ENCODE data around the gene OTUB2. TPM values are rescaled to one million over a fixed set of nuclear protein-coding genes. Genes with fewer than 3 reads are reported as not detected.

Gene OTUB2
- total RNA-seq, 3 donors from 2014 or later: 1.3 to 3.5 (median 1.4) TPM

DNA sequence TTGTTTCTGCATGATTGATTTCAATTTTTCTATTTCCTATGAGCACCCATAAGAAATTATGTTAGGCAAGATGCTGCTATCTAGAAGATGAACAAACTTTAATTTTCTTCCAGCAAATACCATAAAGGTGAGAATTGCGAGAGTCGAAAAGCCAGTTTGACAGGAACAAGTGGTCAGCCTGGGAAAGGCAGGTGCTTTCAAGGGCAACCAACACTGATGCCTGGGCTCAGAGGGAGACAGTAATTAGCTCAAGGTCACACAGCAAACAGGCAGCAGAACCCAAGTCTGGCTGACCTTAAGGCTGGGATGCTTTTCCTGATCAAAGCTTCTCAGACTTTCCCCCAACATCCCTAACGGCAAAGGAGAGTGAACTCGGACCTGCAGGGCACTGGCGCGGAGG lies 6.8 kb upstream of the OTUB2 start:
- DNase-seq (no peak), ATAC-seq (no peak)
- H3K36me3 ChIP-seq (ENCODE audit: low read depth): no peaks in the 10 kb centered on the region
- no peak overlapping the region for H3K4me3 ChIP-seq
- TF ChIP-seq, protein P1, sequence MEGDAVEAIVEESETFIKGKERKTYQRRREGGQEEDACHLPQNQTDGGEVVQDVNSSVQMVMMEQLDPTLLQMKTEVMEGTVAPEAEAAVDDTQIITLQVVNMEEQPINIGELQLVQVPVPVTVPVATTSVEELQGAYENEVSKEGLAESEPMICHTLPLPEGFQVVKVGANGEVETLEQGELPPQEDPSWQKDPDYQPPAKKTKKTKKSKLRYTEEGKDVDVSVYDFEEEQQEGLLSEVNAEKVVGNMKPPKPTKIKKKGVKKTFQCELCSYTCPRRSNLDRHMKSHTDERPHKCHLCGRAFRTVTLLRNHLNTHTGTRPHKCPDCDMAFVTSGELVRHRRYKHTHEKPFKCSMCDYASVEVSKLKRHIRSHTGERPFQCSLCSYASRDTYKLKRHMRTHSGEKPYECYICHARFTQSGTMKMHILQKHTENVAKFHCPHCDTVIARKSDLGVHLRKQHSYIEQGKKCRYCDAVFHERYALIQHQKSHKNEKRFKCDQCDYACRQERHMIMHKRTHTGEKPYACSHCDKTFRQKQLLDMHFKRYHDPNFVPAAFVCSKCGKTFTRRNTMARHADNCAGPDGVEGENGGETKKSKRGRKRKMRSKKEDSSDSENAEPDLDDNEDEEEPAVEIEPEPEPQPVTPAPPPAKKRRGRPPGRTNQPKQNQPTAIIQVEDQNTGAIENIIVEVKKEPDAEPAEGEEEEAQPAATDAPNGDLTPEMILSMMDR (IDR thresholded peaks at IDR 0.05): no peak
- intact Hi-C loops (cut with DNase I, micrococcal nuclease): no loop called here
- no peaks in the 10 kb centered on the region for H3K4me1 ChIP-seq (ENCODE audit: low read depth)
- H3K9me3 ChIP-seq: no peaks in the 10 kb centered on the region

DNA sequence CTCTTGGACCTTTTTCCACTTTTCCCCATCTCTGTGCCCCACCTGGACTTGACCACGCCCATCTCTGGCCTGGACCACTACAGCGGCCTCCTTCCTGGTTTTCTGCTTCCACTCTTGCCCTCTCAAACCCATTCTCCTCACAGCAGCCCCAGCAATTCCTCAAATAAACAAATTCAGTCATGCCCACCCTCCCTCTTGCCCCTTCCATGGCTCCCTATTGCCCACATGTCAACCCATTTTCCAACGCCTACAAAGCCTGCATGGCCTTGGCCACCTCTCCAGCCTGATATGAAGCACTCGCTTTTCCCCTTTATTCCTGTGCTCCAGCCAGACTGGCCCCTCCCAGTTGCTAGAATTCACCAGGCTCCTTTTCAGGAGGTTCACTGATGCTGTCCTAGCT lies 5.9 kb upstream of the OTUB2 start:
- DNase-seq (no peak), ATAC-seq (no peak)
- intact Hi-C loops (cut with DNase I, micrococcal nuclease): no loop called here
- TF ChIP-seq, protein P1 (IDR thresholded peaks at IDR 0.05): no peak
- Histone ChIP-seq H3K4me3 (no peak overlapping the region), H3K9me3 (no peaks in the 10 kb centered on the region), H3K36me3 (ENCODE audit: low read depth) (no peaks in the 10 kb centered on the region), H3K4me1 (ENCODE audit: low read depth) (no peaks in the 10 kb centered on the region)

DNA sequence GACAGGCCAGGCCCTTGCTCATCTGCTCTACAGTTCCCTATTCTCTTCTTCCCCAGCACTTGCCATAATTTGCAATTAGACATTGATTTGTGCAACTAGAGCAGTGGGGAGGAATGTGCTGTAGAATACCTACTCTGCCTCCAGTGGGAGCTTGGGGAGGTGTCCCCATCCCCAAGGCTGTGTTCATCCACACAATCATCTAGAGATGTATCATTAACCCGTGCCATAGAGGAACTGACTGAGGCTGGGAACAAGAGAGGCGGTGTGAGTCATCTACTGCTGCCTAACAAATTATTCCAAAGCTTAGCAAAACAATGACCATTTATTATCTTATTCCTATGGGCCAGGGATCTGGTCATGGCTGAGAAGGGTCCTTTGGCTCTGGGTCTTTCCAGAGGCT lies 5.1 kb upstream of the OTUB2 start:
- intact Hi-C loops (cut with DNase I, micrococcal nuclease): no loop called here
- H3K4me3 ChIP-seq: no peak overlapping the region
- no peak for ATAC-seq

DNA sequence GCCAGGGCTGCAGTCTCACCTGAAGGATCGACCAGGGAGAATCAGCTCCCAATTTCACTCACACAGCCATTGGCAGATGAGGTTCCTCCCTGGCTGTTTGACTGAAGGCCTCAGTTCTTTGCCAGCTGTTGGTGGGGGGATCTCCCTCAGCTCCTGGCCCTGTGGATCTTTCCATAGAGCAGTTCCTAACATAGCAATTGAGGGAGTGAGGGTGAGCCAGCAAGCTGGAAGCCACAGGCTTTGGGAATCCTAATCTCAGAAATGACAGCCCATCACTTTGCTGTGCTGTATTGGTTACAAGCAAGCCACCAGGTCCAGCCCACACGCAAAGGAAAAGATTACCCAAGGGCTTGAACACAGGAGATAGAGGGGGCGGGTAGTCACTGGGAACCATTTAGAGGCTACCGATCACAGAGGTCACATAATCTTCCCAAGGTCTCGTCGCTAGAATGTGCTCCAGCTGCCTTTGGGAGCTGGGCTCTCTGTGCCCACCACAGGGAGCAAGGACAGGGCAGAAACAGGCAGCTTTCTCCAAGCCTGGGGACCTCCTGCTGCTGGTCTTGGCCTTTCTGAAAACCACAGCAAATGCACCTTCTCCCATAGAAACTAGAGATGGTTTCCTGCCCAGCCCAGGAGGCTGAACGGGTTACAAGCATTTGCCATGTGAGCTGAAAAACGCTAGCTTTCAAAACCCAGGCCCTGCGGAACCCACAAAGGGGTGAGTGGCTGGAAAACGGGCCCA lies 4.6 kb upstream of the OTUB2 start:
- TF ChIP-seq, protein P1 (IDR thresholded peaks at IDR 0.05): no peak
- ATAC-seq: no peak
- intact Hi-C loops (cut with DNase I, micrococcal nuclease): no loop called here

More for the DNA sequence above, 5.1 kb upstream of the OTUB2 start:
- H3K9me3 ChIP-seq: no peaks in the 10 kb centered on the region
- no peaks in the 10 kb centered on the region for H3K4me1 ChIP-seq (ENCODE audit: low read depth)
- TF ChIP-seq, protein P1 (IDR thresholded peaks at IDR 0.05): no peak
- DNase-seq: no peak
- H3K36me3 ChIP-seq (ENCODE audit: low read depth): no peaks in the 10 kb centered on the region

DNA sequence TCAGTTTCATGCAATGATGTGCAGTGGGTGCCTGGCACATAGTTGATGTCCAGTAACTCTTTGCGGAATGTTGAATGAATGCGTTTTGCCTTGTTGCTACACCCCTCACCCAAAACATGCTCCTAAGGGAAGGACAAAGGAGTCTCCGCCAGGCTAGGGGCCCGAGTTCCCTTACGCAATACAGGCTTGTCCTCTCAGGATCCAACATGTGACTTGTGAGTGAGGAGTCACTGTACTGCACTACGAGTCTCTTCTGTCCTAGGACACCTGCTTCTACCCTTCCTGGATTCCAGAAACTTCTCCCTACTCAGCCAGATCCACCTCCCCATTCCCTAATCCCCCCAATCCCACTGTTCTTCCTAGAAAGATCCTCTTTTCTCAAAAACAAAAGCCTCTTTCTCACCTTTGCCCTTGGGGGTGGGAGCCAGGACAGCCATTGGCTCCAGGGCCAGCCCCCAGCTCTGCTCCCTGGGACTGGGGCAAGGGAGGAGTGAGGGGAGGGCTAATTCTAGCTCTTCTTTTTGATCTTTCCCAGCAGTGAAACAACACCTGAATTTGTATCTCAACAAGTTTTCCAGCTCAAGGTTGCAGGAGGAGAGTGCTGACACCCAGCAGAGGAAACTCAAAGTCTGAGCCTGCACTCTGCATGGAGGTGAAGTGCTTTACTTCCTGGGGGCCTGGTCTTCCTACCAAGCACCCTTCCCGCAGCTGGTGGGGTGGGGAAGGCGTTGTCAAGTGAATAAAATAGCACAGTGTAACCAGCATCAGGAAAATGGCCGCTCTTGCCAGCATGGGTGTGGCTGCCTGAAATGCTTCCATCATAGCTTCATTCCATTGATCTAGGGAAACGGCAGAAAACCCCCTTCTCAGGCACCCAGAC lies 3.4 kb upstream of the OTUB2 start:
- Histone ChIP-seq H3K9me3 (no peaks in the 10 kb centered on the region), H3K4me3 (no peak overlapping the region), H3K36me3 (ENCODE audit: low read depth) (no peaks in the 10 kb centered on the region), H3K4me1 (ENCODE audit: low read depth) (peaks cover 4% of the 10 kb centered on the region)
- TF ChIP-seq, protein P1 (IDR thresholded peaks at IDR 0.05): no peak
- intact Hi-C loops (cut with DNase I, micrococcal nuclease): no loop called here
- ATAC-seq (no peak), DNase-seq (no peak)

More for the DNA sequence above, 4.6 kb upstream of the OTUB2 start:
- DNase-seq: no peak
- no peaks in the 10 kb centered on the region for H3K9me3 ChIP-seq
- H3K4me3 ChIP-seq: no peak overlapping the region
- no peaks in the 10 kb centered on the region for H3K36me3 ChIP-seq (ENCODE audit: low read depth)
- peaks cover under 1% of the 10 kb centered on the region for H3K4me1 ChIP-seq (ENCODE audit: low read depth)
